Stimulated activated CD8-positive, alpha-beta memory T cell treated with anti-CD3 and anti-CD28 coated beads, Interleukin-7, amount 100 ng/mL, for 4 hours (primary cell): ENCODE data around the gene YIPF1.
"Not testable (repeated sequence)": the region's sequence is repeated elsewhere in the genome, so short reads cannot be mapped to it uniquely, and the experiment has no call there.

ENCODE experiments used
- DNase-seq, 2 donors: peaks; one replicate each; pipeline ENCODE4 v3.0.0-alpha.2; 2020; ENCODE audit warnings: low read depth in 2 of 2

Gene YIPF1

DNA sequence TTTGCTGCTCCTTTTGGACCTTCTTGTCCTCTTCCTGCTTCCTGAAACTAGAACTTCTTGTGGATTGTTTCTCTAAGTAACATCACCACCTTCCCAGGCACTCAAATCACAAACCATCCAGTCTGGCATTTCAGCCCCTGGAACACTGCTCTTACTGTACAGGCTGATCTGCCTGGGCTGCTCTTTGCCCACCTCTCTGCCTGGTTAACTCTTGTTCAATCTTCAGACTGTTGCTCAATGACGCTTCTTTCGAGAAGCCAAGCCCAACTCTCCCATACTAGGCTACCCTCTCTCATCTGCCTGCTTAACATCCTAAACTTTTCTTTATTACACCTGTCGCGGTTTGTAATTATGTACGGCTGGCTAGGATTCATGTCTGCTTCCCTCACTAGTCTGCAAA lies 5.0 kb upstream of the YIPF1 start:
- no peak for DNase-seq

DNA sequence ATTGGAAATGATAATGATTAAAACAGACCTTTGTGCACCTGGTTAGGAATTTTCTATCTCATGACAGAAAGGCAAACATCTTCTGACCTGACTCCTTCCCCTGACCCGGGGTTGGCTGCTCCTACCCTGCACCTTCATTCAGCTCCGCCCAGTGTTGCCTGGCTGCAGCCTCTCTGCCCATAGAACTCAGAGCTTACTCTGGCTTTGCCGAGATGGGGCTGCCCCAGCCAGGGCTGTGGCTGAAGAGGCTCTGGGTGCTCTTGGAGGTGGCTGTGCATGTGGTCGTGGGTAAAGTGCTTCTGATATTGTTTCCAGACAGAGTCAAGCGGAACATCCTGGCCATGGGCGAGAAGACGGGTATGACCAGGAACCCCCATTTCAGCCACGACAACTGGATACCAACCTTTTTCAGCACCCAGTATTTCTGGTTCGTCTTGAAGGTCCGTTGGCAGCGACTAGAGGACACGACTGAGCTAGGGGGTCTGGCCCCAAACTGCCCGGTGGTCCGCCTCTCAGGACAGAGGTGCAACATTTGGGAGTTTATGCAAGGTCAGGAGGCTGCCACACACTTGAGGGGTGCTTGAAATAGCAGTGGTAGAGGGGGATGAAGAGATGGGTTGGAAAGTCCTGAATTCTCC lies 4.5 kb upstream of the YIPF1 start, which contains the start of gene DIO1:
DIO1 (plus strand) TSS at position 189 of the 638 bp plus-strand sequence; CDS start at position 213, 24 bp downstream.
- no peak for DNase-seq

DNA sequence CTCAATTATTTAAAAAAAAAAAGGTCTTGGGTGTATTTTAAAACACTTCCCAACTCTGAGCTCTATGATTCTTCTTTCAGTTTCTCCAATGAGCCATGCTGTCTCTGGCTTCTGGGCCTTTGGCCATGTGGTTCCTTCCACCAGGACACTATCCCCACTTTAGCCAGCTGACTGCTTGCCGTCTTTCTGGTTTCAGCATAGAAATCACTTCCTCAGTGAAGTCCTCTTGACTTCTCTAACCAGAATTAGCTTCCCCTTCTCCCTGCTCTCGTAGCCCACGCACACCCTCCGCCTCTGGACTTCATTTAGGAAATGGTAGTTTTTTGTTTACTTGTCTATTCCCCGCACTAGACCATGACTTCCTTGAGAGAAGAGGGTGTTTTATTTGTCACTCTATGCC lies 3.3 kb upstream of the YIPF1 start:
- DNase-seq, result no peak

DNA sequence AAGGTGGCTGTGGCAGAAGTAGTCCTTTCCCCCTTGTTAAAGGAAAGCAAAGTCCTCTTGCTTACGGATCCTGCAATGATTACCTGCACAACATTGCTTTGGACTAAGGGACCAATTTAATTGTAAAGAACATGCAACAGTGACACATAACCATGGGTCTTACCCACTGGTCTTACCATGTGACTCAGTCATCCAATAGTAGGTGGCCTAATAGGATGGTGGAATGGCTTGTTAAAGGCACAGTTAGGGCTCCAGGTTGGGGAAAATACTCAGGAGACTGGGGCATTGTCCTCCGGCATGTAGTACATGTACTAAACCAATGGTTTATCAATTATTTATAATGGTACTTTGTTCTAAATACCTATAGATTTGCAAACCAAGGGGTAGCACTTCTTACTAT lies 2.1 kb upstream of the YIPF1 start:
- DNase-seq, result no peak

DNA sequence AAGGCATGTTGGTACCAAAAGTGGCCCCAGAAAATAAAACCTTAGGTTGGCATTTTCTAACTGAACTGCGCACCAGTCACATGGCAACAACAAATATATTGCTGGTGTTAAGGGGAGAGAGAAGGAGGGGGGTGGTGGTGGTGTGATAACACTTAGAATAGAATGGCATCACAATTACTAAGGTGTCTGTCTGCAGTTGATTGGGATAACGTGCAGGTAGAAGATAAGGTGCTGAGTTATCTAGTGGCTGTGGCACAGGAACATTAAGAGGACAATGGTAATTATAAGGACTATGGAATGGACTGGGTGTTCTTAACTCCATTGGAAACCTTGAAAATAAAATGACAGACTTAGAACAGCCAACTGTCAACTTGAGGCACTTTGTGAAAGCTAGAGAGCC lies 1.4 kb upstream of the YIPF1 start:
- DNase-seq, result no peak

DNA sequence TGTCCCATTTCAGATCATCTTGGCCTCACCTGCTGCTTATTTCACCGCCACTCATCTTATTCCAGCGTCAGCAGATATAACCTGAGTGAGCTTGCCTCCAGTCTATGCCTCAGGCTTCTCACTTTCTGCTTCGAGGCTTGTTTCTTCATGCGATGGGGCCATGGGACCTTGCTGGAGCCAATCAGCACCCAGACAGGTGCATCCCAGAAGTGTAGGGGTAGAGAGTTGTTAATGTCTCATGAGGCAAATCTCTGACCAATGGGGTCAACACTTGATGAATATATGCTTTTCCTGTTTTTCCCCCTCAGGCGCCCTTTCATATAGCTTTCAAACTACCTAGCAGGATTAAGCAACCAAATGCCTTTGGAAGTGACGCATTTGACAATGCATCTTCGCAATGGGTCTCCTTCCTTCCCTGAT lies 935 bp upstream of the YIPF1 start:
- no peak for DNase-seq

DNA sequence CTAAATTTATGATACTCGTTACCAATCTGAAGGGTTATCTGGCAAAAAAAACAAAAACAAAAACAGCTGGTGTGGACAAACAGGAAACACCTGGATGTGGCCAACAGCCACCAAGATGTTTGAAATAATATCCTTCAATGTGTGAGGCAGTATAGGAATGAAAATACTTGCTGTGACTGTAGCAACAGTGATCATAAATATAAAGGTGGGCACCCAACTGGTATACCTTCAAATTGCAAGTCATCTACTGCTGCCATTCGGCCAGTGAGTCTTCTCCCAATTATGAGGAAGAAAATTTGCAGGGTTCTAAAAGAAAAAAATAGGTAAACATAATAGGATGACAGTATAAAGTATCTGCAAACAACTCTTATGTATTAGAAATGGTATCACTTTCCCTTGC lies 916 bp downstream of the YIPF1 start:
- no peak for DNase-seq

DNA sequence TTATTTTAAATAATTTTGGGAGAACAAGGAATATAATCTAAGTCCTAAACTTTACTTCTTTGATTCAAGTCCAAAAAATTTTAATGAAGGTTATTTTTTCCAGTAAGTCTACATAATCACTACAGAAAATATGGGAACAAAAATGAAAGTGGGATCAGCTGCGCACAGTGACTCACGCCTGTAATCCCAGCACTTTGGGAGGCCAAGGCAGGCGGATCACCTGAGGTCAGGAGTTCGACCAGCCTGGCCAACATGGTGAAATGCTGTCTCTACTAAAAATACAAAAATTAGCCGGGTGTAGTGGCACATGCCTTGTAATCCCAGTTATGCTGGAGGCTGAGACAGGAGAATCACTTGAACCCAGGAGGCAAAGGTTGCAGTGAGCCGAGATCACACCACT lies 6.0 kb downstream of the YIPF1 start:
- DNase-seq, result not testable (repeated sequence)

DNA sequence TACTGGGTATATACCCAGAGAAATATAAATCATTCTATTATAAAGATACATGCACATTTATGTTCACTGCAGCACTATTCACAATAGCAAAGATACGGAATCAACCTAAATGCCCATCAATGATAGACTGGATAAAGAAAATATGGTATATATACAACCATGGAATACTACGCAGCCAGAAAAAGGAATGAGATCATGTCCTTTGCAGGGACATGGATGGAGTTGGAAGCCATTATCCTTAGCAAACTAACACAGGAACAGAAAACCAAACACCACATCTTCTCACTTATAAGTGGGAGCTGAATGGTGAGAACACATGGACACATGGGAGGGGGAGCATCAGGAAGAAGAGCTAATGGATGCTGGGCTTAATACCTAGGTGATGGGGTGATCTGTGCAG lies 7.7 kb downstream of the YIPF1 start:
- not testable (repeated sequence) for DNase-seq

DNA sequence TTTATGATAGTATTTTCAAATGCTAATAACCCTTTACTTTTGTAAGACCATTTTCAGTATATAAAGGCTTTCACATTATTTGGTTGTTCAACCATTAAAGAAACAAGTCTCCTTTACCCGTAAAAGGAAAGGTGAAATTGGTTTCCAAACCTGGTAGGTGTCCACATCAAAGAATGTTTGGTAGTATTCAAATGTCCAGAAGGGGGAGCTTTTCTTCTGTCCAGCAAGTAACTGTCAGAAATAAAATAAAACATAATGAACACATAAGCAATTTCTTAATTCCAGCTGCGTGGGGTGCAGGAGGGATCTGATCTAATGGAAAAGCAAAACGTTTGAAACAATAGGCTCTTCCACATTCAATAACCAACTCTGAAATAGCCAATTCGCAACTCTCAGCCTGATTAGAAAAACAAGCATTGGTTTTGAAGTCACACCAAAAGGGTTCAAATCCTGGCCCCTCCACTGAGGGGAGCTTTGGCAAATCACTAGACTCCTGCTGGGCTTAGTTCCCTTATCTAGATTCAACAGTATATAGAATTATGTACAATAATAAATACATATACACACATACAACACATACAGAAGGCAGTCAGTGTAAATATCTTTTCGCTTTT lies 11.0 kb downstream of the YIPF1 start:
- no peak for DNase-seq

DNA sequence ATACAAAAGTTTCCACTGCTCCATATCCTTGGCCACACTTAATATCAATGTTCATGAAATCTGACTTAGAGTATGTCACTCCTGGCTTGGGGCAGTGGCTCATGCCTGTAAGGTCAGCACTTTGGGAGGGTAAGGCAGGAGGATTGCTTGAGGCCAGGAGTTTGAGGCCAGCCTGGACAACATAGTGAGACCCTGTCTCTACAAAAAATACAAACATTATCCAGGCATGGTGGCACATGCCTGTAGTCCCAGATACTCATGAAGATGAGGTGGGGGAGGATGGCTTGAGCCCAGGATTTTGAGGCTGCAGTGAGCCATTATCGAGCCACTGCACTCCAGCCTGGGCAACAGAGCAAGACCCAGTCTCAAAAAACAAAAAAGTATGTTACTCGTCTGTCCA lies 14.4 kb downstream of the YIPF1 start:
- DNase-seq, result not testable (repeated sequence)

DNA sequence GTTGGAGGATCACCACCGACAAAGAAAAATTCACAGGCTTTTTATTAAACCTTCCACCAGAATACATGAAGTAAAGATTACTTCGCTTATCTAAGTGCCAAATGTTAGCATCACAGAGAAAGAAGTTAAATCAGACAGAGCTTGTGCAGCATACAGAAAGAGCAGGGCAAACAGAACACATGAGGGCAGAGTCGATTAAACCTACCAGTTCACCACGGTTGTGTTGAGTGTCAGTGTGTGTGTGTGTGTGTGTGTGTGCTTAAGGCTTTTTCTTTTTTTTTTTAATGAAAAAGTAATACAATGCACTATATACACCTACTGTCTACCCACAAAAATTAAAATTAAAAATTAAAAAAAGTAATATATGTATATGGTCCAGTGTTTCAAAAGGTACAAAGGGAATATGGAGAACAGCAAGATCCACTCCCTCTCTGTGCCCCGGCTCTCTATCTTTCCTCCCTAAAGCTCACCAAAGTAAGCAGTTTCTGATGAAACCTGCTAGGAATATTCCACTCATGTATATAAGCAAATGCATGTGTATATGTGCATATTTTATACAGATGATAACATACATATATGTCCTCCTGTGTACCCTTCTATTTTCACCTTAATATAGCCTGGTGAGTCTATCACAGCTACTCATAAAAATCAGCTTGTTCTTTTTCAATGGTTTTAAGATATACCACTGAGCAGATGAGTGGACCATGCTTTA lies 17.7 kb downstream of the YIPF1 start:
- no peak for DNase-seq

DNA sequence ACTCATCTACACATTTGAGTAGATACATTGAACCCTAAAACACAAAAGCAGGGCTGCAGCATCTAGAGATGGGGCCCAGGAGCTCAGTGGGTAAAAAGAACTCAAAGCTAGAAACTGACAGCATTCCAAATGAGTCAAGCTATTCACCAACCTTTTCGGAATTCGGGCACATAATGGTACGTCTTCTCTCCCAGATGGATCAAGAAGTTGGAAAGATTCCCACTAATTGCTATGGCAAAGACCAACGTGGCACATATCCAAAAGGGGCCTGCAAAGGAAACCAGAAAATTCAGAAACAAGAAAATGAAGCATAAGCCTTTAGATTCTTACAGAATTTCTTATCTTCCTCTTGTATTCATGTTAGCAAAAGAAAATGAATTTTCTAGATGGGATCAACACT lies 18.4 kb downstream of the YIPF1 start:
- DNase-seq, result no peak

DNA sequence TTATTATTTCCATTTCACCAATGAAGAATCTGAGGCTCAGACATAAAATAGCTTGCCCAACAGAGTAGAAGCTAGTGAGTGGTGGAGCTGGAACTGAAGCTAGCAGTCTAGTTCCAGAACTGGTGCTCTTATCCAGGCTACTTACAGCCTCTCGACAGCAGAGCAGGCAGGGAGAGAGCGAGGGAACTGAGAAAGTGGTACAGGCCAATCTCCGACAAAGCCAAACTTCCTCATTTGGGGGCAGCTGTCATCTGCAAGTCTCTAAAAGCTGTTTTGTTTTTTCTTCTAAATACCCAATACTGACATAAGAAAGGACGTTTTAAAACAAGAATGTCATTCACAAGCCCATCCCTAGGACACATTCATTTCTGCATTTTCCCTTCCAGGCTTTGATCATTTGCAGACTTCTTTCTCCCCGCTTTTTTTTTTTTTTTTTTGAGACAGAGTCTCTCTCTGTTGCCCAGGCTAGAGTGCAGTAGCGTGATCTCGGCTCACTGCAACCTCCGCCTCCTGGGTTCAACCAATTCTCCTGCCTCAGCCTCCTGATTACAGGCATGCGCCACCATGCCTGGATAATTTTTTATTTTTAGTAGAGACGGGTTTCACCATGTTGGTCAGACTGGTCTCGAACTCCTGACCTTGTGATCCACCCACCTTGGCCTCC lies 20.0 kb downstream of the YIPF1 start:
- DNase-seq, result no peak

DNA sequence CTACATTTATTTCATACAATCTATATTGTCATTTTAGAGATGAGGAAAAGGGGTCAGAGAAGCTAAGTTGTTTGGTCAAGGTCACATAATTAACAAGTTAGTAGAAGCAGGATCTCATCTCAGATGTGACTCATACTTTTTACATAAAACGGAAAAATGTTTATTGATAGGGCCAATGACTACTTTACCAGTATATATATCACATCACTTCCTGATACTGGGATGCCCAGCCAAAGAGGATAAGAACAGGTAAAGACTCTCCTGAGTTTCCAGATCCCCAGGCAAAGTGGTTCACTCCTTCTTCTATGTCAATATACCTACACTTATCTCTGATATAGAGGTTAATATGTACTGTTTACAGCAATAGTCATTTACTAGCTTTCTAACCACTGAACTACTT lies 21.0 kb downstream of the YIPF1 start:
- no peak for DNase-seq

DNA sequence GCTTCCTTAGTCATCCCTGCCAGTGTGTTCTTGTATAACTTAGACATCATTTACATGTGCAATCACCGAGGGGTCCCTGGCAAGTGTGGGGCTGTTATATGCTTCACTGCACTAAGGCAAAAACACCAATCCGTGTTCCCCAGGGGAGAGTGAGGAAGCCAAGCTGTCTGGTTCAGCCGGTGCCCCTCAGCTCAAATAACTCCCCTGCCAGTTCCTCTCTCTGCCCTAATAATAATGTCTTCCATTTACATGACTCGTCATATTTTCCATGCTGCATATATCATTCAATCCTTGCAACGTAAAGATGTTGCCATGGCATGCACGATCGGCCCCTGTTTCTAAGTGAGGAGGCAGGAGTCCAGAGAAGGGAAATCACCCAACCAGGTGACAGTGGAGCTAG lies 27.1 kb downstream of the YIPF1 start:
- DNase-seq, result no peak

DNA sequence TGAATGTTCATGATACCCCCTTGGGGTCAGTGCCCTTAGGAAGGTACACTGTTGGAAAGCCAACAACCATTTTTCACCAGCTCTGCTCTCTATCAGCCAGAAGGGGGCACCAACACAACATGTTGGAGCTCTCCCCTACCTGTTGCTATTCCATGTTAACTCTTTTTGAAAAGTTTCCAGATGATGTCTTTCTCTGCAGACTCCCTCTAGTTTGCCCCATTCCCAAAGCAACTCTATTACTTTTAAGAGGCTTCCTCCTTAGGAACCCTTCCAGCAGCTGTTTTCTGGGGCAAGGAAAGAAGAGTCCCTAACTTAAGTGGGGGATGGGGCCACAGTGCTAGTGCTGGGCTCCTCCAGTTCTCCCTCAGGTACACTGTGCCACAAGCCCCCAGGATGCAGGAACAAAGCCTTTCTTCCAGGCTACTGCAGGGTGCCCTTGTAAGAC lies 28.6 kb downstream of the YIPF1 start:
- DNase-seq, result peak in 1 of 2 donors; percentile 20

DNA sequence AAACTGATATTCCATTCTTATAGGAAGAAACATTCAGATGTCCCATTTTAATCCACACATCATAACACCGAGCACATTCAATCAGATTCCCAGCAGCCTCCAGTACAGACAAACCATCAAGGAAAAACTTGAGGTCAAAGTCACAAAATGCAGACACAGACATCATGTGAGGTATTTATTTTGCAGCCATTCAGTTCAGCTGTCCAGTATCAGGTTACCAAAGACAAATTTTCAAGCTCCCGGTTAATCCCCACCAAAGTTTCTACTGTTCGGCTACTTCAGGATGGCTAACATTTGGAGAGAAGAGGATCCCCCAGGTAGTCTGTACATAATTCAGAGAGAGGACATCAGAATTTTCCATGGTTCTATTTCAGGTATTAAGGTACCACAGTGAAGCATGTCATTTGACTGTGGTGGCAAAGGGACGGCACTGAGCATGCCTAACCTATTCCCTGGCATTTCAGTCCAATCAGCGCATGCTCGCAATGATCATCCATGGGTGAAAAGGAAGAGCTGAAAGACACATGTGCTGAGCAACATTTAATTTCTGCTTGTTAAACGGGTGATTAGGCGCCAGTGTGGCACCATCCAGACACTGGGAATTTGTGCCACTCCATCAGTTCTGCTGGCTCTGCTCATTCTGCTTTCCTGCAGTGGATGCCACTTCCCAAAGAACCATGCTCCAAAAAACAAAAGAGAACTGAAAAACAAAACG lies 37.9 kb downstream of the YIPF1 start:
- DNase-seq, result no peak

DNA sequence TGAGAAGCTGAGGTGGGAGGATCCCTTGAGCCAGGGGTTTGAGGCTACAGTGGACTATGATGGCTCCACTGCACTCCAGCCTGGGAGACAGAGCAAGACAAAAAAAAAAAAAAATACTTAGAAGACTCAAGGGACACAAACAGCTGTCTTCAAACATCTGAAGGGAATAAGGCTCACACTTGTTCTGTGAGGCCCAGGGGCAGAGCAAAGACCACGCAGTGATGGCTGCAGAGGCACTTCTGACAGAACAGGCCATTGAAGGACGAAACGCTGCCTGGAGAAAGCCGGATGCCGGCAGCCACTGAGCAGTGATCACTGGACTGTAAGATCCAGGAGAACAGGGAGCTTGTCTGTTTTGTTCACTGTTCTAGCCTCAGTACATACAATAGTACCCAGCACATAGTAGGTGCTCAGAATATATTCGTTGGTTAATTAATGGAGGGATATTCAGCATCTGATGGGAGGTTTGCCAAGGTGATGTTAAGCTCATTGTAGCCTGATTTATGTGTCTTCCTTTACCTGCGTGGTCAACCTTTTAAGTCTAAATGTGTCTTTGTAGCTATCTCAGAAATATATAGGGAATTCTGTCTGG lies 39.4 kb downstream of the YIPF1 start:
- no peak for DNase-seq

DNA sequence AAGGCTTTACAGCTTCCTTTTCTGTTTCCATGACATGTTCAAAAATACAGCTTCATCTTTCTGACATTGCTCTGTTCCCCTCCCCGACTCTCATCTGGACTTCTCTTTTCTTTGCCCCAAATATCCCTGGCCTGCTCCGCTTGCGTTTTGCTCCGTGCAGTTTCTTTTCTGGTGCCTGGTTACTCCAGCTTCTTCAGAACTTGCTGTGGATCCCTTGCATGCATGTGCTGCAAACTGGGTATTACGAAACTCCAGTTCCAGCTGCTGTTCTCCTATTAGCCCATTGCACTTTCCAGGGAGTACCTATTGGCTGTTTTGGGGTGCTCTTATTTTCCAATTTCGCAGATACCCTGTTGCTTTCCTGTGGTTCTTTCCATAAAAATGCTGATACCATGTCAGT lies 41.6 kb downstream of the YIPF1 start:
- no peak for DNase-seq

DNA sequence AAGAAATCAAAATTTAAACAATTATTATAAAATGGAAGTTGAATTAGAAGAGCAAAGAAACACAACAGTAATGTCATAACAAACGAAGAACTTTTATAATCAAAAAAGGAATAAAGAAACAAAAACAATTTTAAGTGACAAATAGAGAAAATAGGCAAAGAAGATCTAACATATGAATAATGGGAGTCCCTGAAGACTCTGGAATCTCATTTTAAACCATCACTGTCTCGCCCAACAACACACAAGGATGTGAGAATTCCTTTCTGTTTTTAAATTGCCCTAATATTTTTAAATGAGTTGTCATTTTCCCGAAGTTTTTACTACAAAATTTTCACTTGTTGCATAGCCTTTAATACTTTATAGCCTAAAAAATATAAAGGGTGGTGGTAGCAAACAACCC lies 47.2 kb downstream of the YIPF1 start:
- DNase-seq, result no peak

DNA sequence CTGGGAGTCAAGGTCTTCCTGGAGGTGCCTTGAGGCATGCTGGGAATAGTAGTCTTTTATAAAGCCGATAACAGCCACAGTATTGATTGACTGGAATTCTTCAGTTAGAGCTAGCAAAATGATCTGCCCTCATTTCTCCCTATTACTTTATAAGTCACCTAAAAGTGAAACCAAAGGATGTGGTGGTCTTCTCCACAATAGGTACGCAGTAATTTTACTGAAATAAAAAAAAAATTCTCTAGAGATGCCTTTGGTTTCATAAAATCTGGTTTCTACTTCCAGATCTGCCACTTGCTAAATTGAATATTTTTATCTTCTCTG lies 51.0 kb downstream of the YIPF1 start:
- no peak for DNase-seq
